ENCODE results near the gene NLRP1.
A peak's percentile ranks its signal among the peaks of the same experiment; 100 is the strongest.
"Not testable (repeated sequence)": the region's sequence is repeated elsewhere in the genome, so short reads cannot be mapped to it uniquely, and the experiment has no call there.

NLRP1 gene

GRCh38 chr17:5587438-5588032 lies 3.2 kb upstream of the NLRP1 start:
- DNase-seq (ENCODE audit: low read depth in 2 of 2) = peak; percentile 64 to 65

GRCh38 chr17:5585836-5586521 lies 1.7 kb upstream of the NLRP1 start:
- DNase-seq (ENCODE audit: low read depth in 2 of 2) = no peak

- no peak for DNase-seq (ENCODE audit: low read depth in 2 of 2)
Measured at GRCh38 chr17:5585287-5585794, 1.0 kb upstream of the NLRP1 start.

- no peak for DNase-seq (ENCODE audit: low read depth in 2 of 2)
Measured at GRCh38 chr17:5583426-5584382, 605 bp downstream of the NLRP1 start.

- no peak for DNase-seq (ENCODE audit: low read depth in 2 of 2)
Measured at GRCh38 chr17:5582209-5583185, 1.8 kb downstream of the NLRP1 start.

- DNase-seq (ENCODE audit: low read depth in 2 of 2) = no peak
Measured at GRCh38 chr17:5581655-5582054, 2.7 kb downstream of the NLRP1 start.

- DNase-seq (ENCODE audit: low read depth in 2 of 2) = no peak
Measured at GRCh38 chr17:5580969-5581368, 3.3 kb downstream of the NLRP1 start.

GRCh38 chr17:5580367-5580766 lies 3.9 kb downstream of the NLRP1 start:
- peak in 1 of 2 experiments; percentile 17 for DNase-seq (ENCODE audit: low read depth in 2 of 2)

- not testable (repeated sequence) for DNase-seq (ENCODE audit: low read depth in 2 of 2)
Measured at GRCh38 chr17:5578768-5579167, 5.5 kb downstream of the NLRP1 start.

- not testable (repeated sequence) for DNase-seq (ENCODE audit: low read depth in 2 of 2)
Measured at GRCh38 chr17:5573017-5573416, 11.3 kb downstream of the NLRP1 start.

GRCh38 chr17:5571281-5571680 lies 13.0 kb downstream of the NLRP1 start:
- no peak for DNase-seq (ENCODE audit: low read depth in 2 of 2)

GRCh38 chr17:5565808-5566207 lies 18.5 kb downstream of the NLRP1 start:
- no peak for DNase-seq (ENCODE audit: low read depth in 2 of 2)

GRCh38 chr17:5563456-5563855 lies 20.9 kb downstream of the NLRP1 start:
- DNase-seq (ENCODE audit: low read depth in 2 of 2) = no peak

GRCh38 chr17:5562661-5563360 lies 21.5 kb downstream of the NLRP1 start:
- no peak for DNase-seq (ENCODE audit: low read depth in 2 of 2)

- DNase-seq (ENCODE audit: low read depth in 2 of 2) = no peak
Measured at GRCh38 chr17:5561736-5562571, 22.4 kb downstream of the NLRP1 start.

- no peak for DNase-seq (ENCODE audit: low read depth in 2 of 2)
Measured at GRCh38 chr17:5560361-5560988, 23.8 kb downstream of the NLRP1 start.

GRCh38 chr17:5558815-5559785 lies 25.2 kb downstream of the NLRP1 start:
- DNase-seq (ENCODE audit: low read depth in 2 of 2) = no peak

- DNase-seq (ENCODE audit: low read depth in 2 of 2) = no peak
Measured at GRCh38 chr17:5557990-5558389, 26.3 kb downstream of the NLRP1 start.

Measured in fibroblast of skin of left quadriceps (primary cell).